GM13976 (cell line): ENCODE data around the gene GTPBP4.

Experiments used
- DNase-seq: peaks from one replicate; pipeline ENCODE4 v3.0.0; 2012; ENCODE audit warnings: low spot score
- CTCF ChIP-seq: IDR thresholded peaks from 2 replicates; pipeline ENCODE4 v1.5.1; 2012; ENCODE audit warnings: borderline replicate concordance, mild to moderate bottlenecking; ENCODE audit not compliant: insufficient read depth; ENCODE audit errors: extremely low read depth, missing control alignments, control extremely low read depth
- in situ Hi-C: fragments of 300-500 bp; cut with MboI; formaldehyde crosslinking; loops from one replicate; pipeline ENCODE4 v1.12.0; 2022; ENCODE audit warnings: low sequenced_read_pairs, mixed read lengths, inconsistent platforms; ENCODE audit not compliant: unreplicated experiment

GTPBP4 gene

GRCh38 chr10:1019362-1019761 is 31.1 kb downstream of the GTPBP4 start:
- in situ Hi-C loops, result no loop called here
- no peak for TF ChIP-seq CTCF
- no peak for DNase-seq

GRCh38 chr10:1020460-1020859 is 32.2 kb downstream of the GTPBP4 start:
- no peak for TF ChIP-seq CTCF
- in situ Hi-C loops, result no loop called here
- no peak for DNase-seq

- TF ChIP-seq CTCF, result no peak
- DNase-seq, result no peak
- in situ Hi-C loops, result no loop called here
Observed at GRCh38 chr10:1020958-1021357, 32.7 kb downstream of the GTPBP4 start.

- in situ Hi-C loops, result no loop called here
- DNase-seq, result no peak
- TF ChIP-seq CTCF, result no peak
Observed at GRCh38 chr10:1022413-1022812, 34.2 kb downstream of the GTPBP4 start.

GRCh38 chr10:1024103-1024502 is 35.9 kb downstream of the GTPBP4 start:
- in situ Hi-C loops, result no loop called here
- TF ChIP-seq CTCF, result no peak
- DNase-seq, result no peak

GRCh38 chr10:1025683-1026082 is 37.4 kb downstream of the GTPBP4 start, which contains the start of gene IDI2:
Gene IDI2, minus strand, starts transcription at chr10:1025859. Its CDS starts 1,136 bp downstream, at chr10:1024723.
- in situ Hi-C loops, result no loop called here
- TF ChIP-seq CTCF, result no peak

GRCh38 chr10:1026578-1026977 is 38.3 kb downstream of the GTPBP4 start:
- TF ChIP-seq CTCF, result no peak
- no peak for DNase-seq
- in situ Hi-C loops, result no loop called here

More at GRCh38 chr10:1025683-1026082, 37.4 kb downstream of the GTPBP4 start, which contains the start of gene IDI2:
- DNase-seq, result no peak
